ENCODE data around the gene ZNF234. TPM values are rescaled to one million over a fixed set of nuclear protein-coding genes. Genes with fewer than 3 reads are reported as not detected.

Gene ZNF234
- total and polyA plus RNA-seq, 2 of the 4 experiments (the other 2 are of a cell fraction), result 4.0 to 15.8 TPM

DNA sequence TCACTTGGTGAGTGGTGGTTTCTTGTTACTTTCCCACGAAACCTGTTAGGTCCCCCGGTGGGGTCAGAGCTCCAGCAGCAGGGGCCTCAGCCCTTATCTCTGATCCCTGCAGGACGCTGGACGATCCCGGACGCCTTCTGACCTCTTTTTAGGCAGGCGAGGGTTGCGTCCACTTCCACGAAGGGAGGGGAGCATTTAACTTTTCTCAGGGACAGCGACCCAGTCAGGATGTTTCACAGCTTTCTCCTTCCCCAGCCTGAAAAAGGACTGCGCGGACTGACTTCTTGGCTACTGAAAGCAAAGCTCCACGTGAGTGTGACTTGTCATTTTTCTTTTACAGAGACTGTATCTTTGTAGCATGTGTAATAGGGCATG is 692 bp downstream of the ZNF234 start:
- ATAC-seq (ENCODE audit: low read depth), result peak; percentile 10
- no peak overlapping the region for H3K18ac ChIP-seq (ENCODE audit: low read depth, low read length)
- ChIA-PET POLR2A (ENCODE audit: unreplicated experiment) (no interaction called here), CTCF (interaction anchor here (0.7 kb wide), 1 partner anchor 11 kb away, joined by 3 read pairs; no protein-coding TSS in a partner anchor)
- H3K4ac ChIP-seq (ENCODE audit: low read depth, low read length), result peak overlapping the region; percentile 80
- intact Hi-C loops (cut with micrococcal nuclease), result no loop called here
- H4K8ac ChIP-seq (ENCODE audit: low read depth in 2 of 2, low read length in 2 of 2), result peak overlapping the region; percentile 81 to 93; a peak in 2 of 4 replicates
- dilution Hi-C loops (cut with HindIII; ENCODE audit: low sequenced_read_pairs, unreplicated experiment), result no loop called here
- in situ Hi-C loops (cut with MboI; ENCODE audit: low sequenced_read_pairs), result no loop called here
- H3K14ac ChIP-seq (replicated peaks; ENCODE audit: low read depth, low read length), result peak overlapping the region; percentile 79
- no peaks in the 10 kb centered on the region for H4K20me1 ChIP-seq (ENCODE audit: insufficient read depth, low read length)
- peak overlapping the region; percentile 97 for H2AFZ ChIP-seq (replicated peaks; ENCODE audit: low read length, poor library complexity)
- DNase-seq, result peak; percentile 42
- H3K27ac ChIP-seq (ENCODE audit: insufficient read depth, low read length), result peak overlapping the region; percentile 93
- H2AK5ac ChIP-seq (ENCODE audit: low read depth, low read length), result peak overlapping the region; percentile 36
- no TSS peak for BruUV-seq (replicated peaks)
- 0% methylated on average over 5 of the region's 13 CpGs; no CpG with 5 or more reads in 1 of the 2 experiments for WGBS, 2 experiments (ENCODE audit: extremely low coverage in 2 of 2, insufficient read length in 1 of 2)
- TF ChIP-seq NFE2L2 (IDR thresholded peaks at IDR 0.05; ENCODE audit: low read depth, low read length), result no peak
- TF ChIP-seq MXI1 (IDR thresholded peaks at IDR 0.05; ENCODE audit: borderline replicate concordance, low read depth, low read length), result 0 out of 2 replicates have a peak, but pooled peaks have one; percentile 12
- no peak for TF ChIP-seq POLR2A (IDR thresholded peaks at IDR 0.05; ENCODE audit: low read depth, low read length)
- TF ChIP-seq CHD1 (IDR thresholded peaks at IDR 0.05; ENCODE audit: low read depth, low read length), result no peak
- TF ChIP-seq BHLHE40 (IDR thresholded peaks at IDR 0.05; ENCODE audit: low read depth, low read length), result 0 out of 2 replicates have a peak, but pooled peaks have one; percentile 5
- no peak for TF ChIP-seq MAFK (IDR thresholded peaks at IDR 0.05; ENCODE audit: low read depth, low read length)
- no peaks in the 10 kb centered on the region for H3K9me3 ChIP-seq (ENCODE audit: control insufficient read depth, insufficient read depth, low read length)
- H4K91ac ChIP-seq (ENCODE audit: insufficient read depth, low read depth, low read length), result peak overlapping the region; percentile 60; the same call in 1 of the 2 replicates
- no peaks in the 10 kb centered on the region for H3K9me1 ChIP-seq (ENCODE audit: insufficient read depth, low read length)
- H2BK15ac ChIP-seq (ENCODE audit: low read depth, low read length), result no peak overlapping the region
- H3K27me3 ChIP-seq (ENCODE audit: control insufficient read depth, insufficient read depth, low read length), result no peaks in the 10 kb centered on the region
- H3K23ac ChIP-seq (ENCODE audit: low read depth, low read length), result peak overlapping the region; percentile 86; the same call in 1 of the 2 replicates
- H2BK20ac ChIP-seq (ENCODE audit: low read depth, low read length), result no peak overlapping the region
- peak overlapping the region; percentile 40 for H3K56ac ChIP-seq (ENCODE audit: extremely low read depth, insufficient read depth, low read length)
- peaks cover 8 to 26% of the 10 kb centered on the region in 2 experiments; a peak in 3 of 4 replicates for H3K79me1 ChIP-seq (ENCODE audit: low read depth in 1 of 2, low read length in 2 of 2)
- peak overlapping the region; percentile 86 for H2AK9ac ChIP-seq (replicated peaks; ENCODE audit: low read depth, low read length, poor library complexity)
- peak overlapping the region; percentile 93 for H3K4me2 ChIP-seq (ENCODE audit: low read depth, low read length)
- H4K5ac ChIP-seq (ENCODE audit: low read depth, low read length), result peak overlapping the region; percentile 65; the same call in 1 of the 2 replicates
- H2BK5ac ChIP-seq (ENCODE audit: low read depth, low read length, poor library complexity, severe bottlenecking), result peak overlapping the region; percentile 62
- peak overlapping the region; percentile 67 for H3K4me3 ChIP-seq (ENCODE audit: insufficient read depth, low read depth, low read length)
- no peak overlapping the region for H2BK120ac ChIP-seq (ENCODE audit: low read depth, low read length)
- H3K4me1 ChIP-seq (ENCODE audit: control insufficient read depth, insufficient read depth, low read length), result no peaks in the 10 kb centered on the region
- H3K36me3 ChIP-seq (ENCODE audit: control insufficient read depth, insufficient read depth, low read length), result peaks cover 6% of the 10 kb centered on the region
- peak overlapping the region; percentile 90 for H3K9ac ChIP-seq (ENCODE audit: low read depth, low read length)

All from IMR-90 (cell line).